Measurements from ENCODE around the gene NSFL1C. TPM values are rescaled to one million over a fixed set of nuclear protein-coding genes. Genes with fewer than 3 reads are reported as not detected.

NSFL1C gene
- total and polyA plus RNA-seq, 9 donors: 28.9 to 82.2 (median 70.3) TPM

DNA sequence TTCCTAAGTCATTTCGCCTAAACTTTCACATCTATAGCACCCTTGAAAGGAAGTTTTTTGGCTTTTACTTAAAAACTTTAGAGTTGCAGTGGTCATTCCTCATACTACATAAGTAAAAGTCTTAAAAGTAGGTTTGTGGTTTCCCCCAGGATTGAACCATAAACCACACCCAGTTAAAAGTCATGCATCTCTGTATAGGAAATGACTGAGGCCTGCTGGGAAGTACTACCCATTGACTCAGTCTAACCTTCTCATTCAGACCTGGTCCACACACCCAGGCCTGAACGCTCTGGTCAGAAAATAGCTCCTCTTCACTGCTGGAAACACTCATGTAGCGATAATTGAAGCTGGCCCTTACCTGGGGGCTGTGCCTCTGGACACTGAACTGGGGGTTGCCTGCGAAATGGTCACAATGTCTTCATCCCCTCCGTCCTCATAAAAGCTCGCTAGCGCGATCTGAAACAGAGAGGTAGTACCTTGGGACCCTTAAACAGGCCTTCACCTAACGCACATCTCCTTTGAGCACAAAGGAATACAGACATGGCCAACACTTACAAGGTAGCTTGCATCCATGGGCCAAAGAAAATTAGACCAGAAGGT is 2.6 kb downstream of the NSFL1C start:
- H3K9me3 ChIP-seq (replicated peaks; ENCODE audit: control insufficient read depth, low read depth, low read length): no peaks in the 10 kb centered on the region
- H3K27me3 ChIP-seq (ENCODE audit: control insufficient read depth, insufficient read depth, low read length): no peaks in the 10 kb centered on the region
- DNase-seq: no peak
- WGBS (ENCODE audit: insufficient coverage): 89% methylated on average over 3 of the region's 9 CpGs
- no peak overlapping the region for H3K27ac ChIP-seq (ENCODE audit: low read length)
- H3K36me3 ChIP-seq (ENCODE audit: control insufficient read depth, insufficient read depth, low read length): peaks cover 41% of the 10 kb centered on the region
- H3K4me3 ChIP-seq (ENCODE audit: low read length): no peak overlapping the region
- H3K4me1 ChIP-seq (ENCODE audit: control insufficient read depth, insufficient read depth, low read length): peaks cover 13% of the 10 kb centered on the region

DNA sequence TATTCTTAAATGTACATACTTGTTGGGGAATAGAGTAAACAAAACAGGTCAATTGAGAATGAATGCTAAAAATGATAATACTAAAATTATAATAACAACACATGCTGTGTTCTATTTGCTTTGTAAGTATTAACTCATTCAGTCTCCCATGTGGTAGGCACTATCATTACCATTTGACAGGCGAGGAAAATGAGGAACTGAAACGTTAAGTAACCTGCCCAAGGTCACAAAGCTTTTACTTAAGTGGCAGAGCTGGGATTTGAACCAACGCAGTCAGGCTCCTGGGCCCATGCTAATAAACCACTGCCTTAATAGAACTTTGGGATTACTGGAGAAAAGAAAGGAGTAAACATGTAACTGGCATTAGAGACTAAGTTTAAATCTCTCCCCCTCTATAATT is 3.8 kb downstream of the NSFL1C start:
- DNase-seq: no peak
- peaks cover 48% of the 10 kb centered on the region for H3K36me3 ChIP-seq (ENCODE audit: control insufficient read depth, insufficient read depth, low read length)
- WGBS (ENCODE audit: insufficient coverage): 73% methylated on average over 2 of the region's 3 CpGs
- H3K9me3 ChIP-seq (replicated peaks; ENCODE audit: control insufficient read depth, low read depth, low read length): no peaks in the 10 kb centered on the region
- no peak overlapping the region for H3K4me3 ChIP-seq (ENCODE audit: low read length)
- H3K4me1 ChIP-seq (ENCODE audit: control insufficient read depth, insufficient read depth, low read length): peaks cover 13% of the 10 kb centered on the region
- no peaks in the 10 kb centered on the region for H3K27me3 ChIP-seq (ENCODE audit: control insufficient read depth, insufficient read depth, low read length)
- H3K27ac ChIP-seq (ENCODE audit: low read length): no peak overlapping the region

DNA sequence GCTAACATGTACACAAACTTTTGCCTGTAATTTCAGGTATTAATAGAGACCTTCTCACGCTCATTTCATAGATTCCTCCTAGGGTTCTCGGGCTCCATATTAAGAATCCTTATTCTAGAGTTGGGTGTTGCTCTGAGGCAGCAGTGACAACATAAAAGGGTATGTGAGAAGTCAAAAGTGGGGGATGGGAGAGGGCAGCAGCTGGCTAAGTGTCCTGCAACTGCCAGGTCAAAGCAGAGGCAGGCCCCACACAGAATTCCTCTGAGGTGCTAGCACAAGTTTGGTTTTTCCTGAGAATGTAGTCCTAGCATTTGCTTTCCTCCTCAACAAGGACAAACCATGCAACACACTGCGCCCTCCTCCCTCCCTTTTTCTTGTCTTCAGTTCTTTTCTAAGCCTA is 4.6 kb downstream of the NSFL1C start:
- Histone ChIP-seq H3K27ac (ENCODE audit: low read length) (no peak overlapping the region), H3K27me3 (ENCODE audit: control insufficient read depth, insufficient read depth, low read length) (no peaks in the 10 kb centered on the region), H3K4me3 (ENCODE audit: low read length) (no peak overlapping the region), H3K36me3 (ENCODE audit: control insufficient read depth, insufficient read depth, low read length) (peaks cover 53% of the 10 kb centered on the region), H3K4me1 (ENCODE audit: control insufficient read depth, insufficient read depth, low read length) (peaks cover 9% of the 10 kb centered on the region), H3K9me3 (replicated peaks; ENCODE audit: control insufficient read depth, low read depth, low read length) (no peaks in the 10 kb centered on the region)
- no peak for DNase-seq
- 100% methylated on average over 1 of the region's 3 CpGs for WGBS (ENCODE audit: insufficient coverage)

DNA sequence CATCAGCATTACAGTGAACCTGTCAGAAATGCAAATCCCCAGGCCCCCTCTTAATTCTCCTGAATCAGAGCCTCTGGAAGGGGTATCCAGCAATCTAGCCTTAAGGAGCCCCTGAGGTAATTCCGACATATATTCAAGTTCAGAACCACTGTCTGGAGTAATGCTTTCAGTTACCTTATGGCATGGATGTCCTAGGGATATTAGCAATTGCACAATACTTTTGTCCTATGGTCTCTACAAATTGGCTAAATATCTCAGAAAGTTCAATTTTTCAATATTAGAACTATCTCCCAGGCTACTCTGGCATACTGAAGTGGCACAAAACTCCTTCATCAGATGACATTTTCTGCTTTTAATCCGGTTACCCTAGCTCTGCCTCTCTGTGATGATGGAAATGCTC is 6.4 kb downstream of the NSFL1C start:
- no CpG with 5 or more reads among the region's 2 CpGs for WGBS (ENCODE audit: insufficient coverage)
- Histone ChIP-seq H3K9me3 (replicated peaks; ENCODE audit: control insufficient read depth, low read depth, low read length) (no peaks in the 10 kb centered on the region), H3K36me3 (ENCODE audit: control insufficient read depth, insufficient read depth, low read length) (peaks cover 65% of the 10 kb centered on the region), H3K4me3 (ENCODE audit: low read length) (no peak overlapping the region), H3K27ac (ENCODE audit: low read length) (no peak overlapping the region), H3K27me3 (ENCODE audit: control insufficient read depth, insufficient read depth, low read length) (no peaks in the 10 kb centered on the region), H3K4me1 (ENCODE audit: control insufficient read depth, insufficient read depth, low read length) (peaks cover 2% of the 10 kb centered on the region)
- DNase-seq: no peak

DNA sequence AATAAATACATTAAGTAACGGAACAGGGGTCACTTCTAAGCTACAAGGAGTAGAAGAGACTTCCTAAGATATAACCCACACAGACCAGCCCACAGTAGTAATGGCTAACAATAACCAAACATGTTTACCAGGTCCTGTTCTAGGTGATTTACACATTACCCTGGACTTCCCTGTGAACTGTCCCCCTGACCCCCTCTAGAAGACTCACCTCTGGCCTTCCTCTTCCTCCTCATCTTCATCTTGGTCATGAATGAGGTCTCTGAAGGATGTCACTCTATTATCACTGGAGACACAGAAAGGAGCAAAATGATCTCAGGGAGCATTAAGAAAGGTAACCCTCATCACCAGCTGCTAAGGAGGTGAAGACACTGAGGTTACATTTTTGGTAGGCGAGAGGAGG is 8.7 kb downstream of the NSFL1C start:
- Histone ChIP-seq H3K27me3 (ENCODE audit: control insufficient read depth, insufficient read depth, low read length) (no peaks in the 10 kb centered on the region), H3K36me3 (ENCODE audit: control insufficient read depth, insufficient read depth, low read length) (peaks cover 72% of the 10 kb centered on the region), H3K9me3 (replicated peaks; ENCODE audit: control insufficient read depth, low read depth, low read length) (peaks cover under 1% of the 10 kb centered on the region), H3K4me1 (ENCODE audit: control insufficient read depth, insufficient read depth, low read length) (no peaks in the 10 kb centered on the region), H3K27ac (ENCODE audit: low read length) (no peak overlapping the region), H3K4me3 (ENCODE audit: low read length) (no peak overlapping the region)
- no CpG with 5 or more reads among the region's 2 CpGs for WGBS (ENCODE audit: insufficient coverage)
- no peak for DNase-seq

DNA sequence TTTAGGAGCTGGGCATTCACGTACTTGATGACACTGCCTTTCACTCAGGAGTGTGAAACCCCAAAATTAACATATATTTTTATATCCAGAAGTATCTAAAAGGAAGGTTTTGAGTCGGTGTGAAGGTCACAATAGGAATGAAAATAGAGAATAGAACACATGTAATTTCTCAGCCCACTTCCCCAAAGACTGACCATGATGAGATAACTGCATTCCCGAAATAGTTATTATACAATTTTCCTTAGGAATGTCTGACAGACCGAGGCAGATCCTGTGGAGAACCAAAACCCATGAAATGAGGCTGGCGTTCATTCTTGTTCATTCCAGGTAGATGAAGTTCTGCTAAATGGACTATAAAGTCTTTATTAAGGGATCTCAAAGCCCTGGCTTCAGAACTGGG is 10.3 kb downstream of the NSFL1C start:
- Histone ChIP-seq H3K9me3 (replicated peaks; ENCODE audit: control insufficient read depth, low read depth, low read length) (peaks cover 17% of the 10 kb centered on the region), H3K36me3 (ENCODE audit: control insufficient read depth, insufficient read depth, low read length) (peaks cover 83% of the 10 kb centered on the region), H3K4me3 (ENCODE audit: low read length) (no peak overlapping the region), H3K27me3 (ENCODE audit: control insufficient read depth, insufficient read depth, low read length) (no peaks in the 10 kb centered on the region), H3K27ac (ENCODE audit: low read length) (no peak overlapping the region), H3K4me1 (ENCODE audit: control insufficient read depth, insufficient read depth, low read length) (no peaks in the 10 kb centered on the region)
- 83% methylated on average over 1 of the region's 5 CpGs for WGBS (ENCODE audit: insufficient coverage)
- no peak for DNase-seq

DNA sequence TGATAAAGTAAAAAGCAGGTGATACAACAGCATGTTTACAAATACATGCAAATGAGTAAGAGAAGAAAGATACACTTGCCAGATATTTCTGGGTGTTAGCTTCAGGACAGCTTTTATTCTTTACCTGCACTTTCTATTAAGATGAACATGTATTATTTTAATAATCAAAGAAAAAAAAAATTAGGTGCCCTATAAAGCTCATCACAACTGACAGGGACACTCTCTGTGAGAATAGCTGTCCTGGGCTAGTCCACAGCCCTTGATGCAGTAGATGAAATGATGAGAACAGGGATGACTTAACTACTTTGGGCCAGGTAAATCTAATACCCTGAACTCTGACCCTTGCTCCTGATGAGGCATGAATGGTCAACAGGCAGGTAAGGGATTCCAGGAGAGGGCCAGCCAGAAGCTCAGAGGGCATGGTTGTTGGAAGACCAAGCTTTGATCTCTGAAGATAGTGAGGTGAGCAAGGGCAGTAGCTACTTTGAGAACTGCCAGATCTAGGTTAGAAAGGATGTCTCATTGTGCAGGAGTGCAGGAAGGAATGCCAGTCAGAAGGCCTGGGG is 15.6 kb downstream of the NSFL1C start:
- H3K27ac ChIP-seq (ENCODE audit: low read length): no peak overlapping the region
- no peaks in the 10 kb centered on the region for H3K27me3 ChIP-seq (ENCODE audit: control insufficient read depth, insufficient read depth, low read length)
- peaks cover 12% of the 10 kb centered on the region for H3K4me1 ChIP-seq (ENCODE audit: control insufficient read depth, insufficient read depth, low read length)
- H3K9me3 ChIP-seq (replicated peaks; ENCODE audit: control insufficient read depth, low read depth, low read length): peaks cover 28% of the 10 kb centered on the region
- no peak overlapping the region for H3K4me3 ChIP-seq (ENCODE audit: low read length)
- DNase-seq: no peak
- peaks cover 88% of the 10 kb centered on the region for H3K36me3 ChIP-seq (ENCODE audit: control insufficient read depth, insufficient read depth, low read length)

DNA sequence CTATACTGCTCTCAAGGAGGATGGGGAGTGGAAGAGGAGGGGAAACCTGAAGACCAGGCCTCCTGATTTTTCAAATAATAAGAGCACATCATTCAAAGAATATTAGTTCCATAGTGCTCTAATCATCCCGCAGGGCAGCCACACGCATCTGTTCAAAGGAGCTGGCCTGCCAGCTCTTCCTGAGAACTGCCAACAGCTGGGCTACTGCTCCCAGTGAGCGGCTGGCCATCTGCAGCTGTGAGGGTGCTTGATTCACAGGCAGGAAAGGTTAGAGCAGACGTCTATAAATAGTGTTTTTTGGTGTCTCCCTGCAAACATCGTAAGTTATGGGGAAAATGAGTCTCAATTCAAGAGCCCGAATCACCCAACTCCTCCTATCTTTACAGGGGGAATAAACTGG is 17.3 kb downstream of the NSFL1C start:
- WGBS (ENCODE audit: insufficient coverage): 82% methylated on average over 3 of the region's 6 CpGs
- DNase-seq: peak; percentile 46
- Histone ChIP-seq H3K4me3 (ENCODE audit: low read length) (no peak overlapping the region), H3K27ac (ENCODE audit: low read length) (no peak overlapping the region), H3K27me3 (ENCODE audit: control insufficient read depth, insufficient read depth, low read length) (no peaks in the 10 kb centered on the region), H3K36me3 (ENCODE audit: control insufficient read depth, insufficient read depth, low read length) (peaks cover 90% of the 10 kb centered on the region), H3K4me1 (ENCODE audit: control insufficient read depth, insufficient read depth, low read length) (peaks cover 12% of the 10 kb centered on the region), H3K9me3 (replicated peaks; ENCODE audit: control insufficient read depth, low read depth, low read length) (peaks cover 28% of the 10 kb centered on the region)

DNA sequence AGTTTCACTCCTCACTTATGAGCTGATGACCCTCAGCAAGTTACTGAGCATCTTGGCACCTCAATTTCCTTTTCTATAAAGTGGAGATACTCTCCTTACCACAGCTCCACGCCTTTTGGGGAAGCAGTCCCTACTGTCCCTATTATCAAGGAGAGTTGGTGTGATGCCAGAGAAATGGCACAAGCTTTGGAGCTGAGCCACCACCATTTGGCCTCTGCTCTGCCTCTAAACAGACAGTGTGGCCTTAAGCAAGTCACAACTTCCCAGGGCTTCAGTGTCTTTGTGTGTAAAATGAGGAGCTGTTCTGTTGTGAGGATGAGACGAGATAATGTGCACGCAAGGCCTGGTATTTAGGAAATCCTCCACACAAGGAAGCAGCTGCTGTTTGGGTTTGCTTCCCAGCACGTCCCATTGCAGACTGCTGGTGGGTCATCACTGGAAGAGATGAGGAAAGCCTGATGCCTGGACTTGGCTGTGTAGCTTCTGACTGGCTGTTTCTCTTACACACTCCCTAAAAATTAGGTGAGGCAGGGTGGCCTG is 18.5 kb downstream of the NSFL1C start:
- WGBS (ENCODE audit: insufficient coverage): no CpG with 5 or more reads among the region's 4 CpGs
- H3K36me3 ChIP-seq (ENCODE audit: control insufficient read depth, insufficient read depth, low read length): peaks cover 90% of the 10 kb centered on the region
- H3K27me3 ChIP-seq (ENCODE audit: control insufficient read depth, insufficient read depth, low read length): no peaks in the 10 kb centered on the region
- H3K9me3 ChIP-seq (replicated peaks; ENCODE audit: control insufficient read depth, low read depth, low read length): peaks cover 28% of the 10 kb centered on the region
- no peak overlapping the region for H3K27ac ChIP-seq (ENCODE audit: low read length)
- peak; percentile 43 for DNase-seq
- no peak overlapping the region for H3K4me3 ChIP-seq (ENCODE audit: low read length)
- H3K4me1 ChIP-seq (ENCODE audit: control insufficient read depth, insufficient read depth, low read length): peaks cover 12% of the 10 kb centered on the region

DNA sequence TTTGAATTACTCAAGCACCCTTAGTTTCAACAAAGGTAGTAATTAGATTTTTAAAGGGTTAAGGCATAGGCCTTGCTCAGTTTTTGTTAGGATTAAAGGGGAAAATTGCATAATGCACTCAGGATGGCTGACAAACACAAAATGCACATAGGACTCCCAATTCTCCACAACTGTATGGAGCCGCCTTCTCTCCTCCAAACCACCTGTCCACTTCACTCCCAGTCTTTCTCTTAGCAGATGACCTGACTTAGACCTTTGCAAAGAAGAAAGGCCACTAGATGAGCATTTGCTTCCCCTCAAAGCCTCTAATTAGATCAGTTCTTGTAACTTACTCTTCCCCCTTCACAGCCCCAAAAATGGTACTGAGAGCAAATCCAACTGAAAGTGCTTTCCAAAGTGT is 20.1 kb downstream of the NSFL1C start:
- no peak overlapping the region for H3K4me3 ChIP-seq (ENCODE audit: low read length)
- no peak overlapping the region for H3K27ac ChIP-seq (ENCODE audit: low read length)
- WGBS (ENCODE audit: insufficient coverage): 78% methylated on average over 1 of the region's 1 CpG
- H3K36me3 ChIP-seq (ENCODE audit: control insufficient read depth, insufficient read depth, low read length): peaks cover 90% of the 10 kb centered on the region
- peaks cover 12% of the 10 kb centered on the region for H3K4me1 ChIP-seq (ENCODE audit: control insufficient read depth, insufficient read depth, low read length)
- no peak for DNase-seq
- peaks cover 14% of the 10 kb centered on the region for H3K9me3 ChIP-seq (replicated peaks; ENCODE audit: control insufficient read depth, low read depth, low read length)
- no peaks in the 10 kb centered on the region for H3K27me3 ChIP-seq (ENCODE audit: control insufficient read depth, insufficient read depth, low read length)

All from muscle of leg (tissue), 11 donors.